Testis (tissue), 2 donors: Measurements from ENCODE around the gene COMMD10.

ENCODE experiments used
- POLR2A ChIP-seq: fragments of 450-650 bp; IDR thresholded peaks from one replicate; pipeline ENCODE4 v1.6.1; 2017; ENCODE audit warnings: antibody characterized with exemption, mild to moderate bottlenecking, moderate library complexity
- TF ChIP-seq, protein P1 (sequence below), 3 experiments: fragments of 450-650 bp in 2 of 3; fragments of 200-600 bp in 1 of 3; sonication (generic) in 1 of 3; IDR thresholded peaks; one replicate each; pipeline ENCODE4 v1.5.1; 2016 to 2019; ENCODE audit warnings: antibody characterized with exemption in 3 of 3, mild to moderate bottlenecking in 2 of 3, moderate library complexity in 1 of 3

DNA sequence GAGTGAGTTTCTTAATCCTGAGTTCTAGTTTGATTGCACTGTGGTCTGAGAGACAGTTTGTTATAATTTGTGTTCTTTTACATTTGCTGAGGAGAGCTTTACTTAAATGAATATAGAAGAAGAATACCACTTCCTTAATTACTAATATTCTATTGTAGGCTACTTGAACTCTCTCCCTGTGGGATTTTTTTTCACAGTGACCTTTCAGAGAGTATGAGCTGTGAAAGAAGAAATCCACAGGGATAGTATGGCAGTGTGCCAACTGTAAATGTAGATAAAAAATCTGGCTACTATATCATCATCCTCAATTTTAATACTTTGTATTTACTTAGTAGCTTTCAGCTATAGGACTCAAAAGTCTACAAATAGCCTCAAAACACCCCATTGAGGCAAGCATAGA is 67.3 kb downstream of the COMMD10 start:
- TF ChIP-seq, protein P1, sequence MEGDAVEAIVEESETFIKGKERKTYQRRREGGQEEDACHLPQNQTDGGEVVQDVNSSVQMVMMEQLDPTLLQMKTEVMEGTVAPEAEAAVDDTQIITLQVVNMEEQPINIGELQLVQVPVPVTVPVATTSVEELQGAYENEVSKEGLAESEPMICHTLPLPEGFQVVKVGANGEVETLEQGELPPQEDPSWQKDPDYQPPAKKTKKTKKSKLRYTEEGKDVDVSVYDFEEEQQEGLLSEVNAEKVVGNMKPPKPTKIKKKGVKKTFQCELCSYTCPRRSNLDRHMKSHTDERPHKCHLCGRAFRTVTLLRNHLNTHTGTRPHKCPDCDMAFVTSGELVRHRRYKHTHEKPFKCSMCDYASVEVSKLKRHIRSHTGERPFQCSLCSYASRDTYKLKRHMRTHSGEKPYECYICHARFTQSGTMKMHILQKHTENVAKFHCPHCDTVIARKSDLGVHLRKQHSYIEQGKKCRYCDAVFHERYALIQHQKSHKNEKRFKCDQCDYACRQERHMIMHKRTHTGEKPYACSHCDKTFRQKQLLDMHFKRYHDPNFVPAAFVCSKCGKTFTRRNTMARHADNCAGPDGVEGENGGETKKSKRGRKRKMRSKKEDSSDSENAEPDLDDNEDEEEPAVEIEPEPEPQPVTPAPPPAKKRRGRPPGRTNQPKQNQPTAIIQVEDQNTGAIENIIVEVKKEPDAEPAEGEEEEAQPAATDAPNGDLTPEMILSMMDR (IDR thresholded peaks at IDR 0.05), result no peak
- TF ChIP-seq POLR2A, result no peak
